ENCODE results near the gene TAS2R10.
"Not testable (repeated sequence)": the region's sequence is repeated elsewhere in the genome, so short reads cannot be mapped to it uniquely, and the experiment has no call there.

Gene TAS2R10, protein sequence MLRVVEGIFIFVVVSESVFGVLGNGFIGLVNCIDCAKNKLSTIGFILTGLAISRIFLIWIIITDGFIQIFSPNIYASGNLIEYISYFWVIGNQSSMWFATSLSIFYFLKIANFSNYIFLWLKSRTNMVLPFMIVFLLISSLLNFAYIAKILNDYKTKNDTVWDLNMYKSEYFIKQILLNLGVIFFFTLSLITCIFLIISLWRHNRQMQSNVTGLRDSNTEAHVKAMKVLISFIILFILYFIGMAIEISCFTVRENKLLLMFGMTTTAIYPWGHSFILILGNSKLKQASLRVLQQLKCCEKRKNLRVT

DNA sequence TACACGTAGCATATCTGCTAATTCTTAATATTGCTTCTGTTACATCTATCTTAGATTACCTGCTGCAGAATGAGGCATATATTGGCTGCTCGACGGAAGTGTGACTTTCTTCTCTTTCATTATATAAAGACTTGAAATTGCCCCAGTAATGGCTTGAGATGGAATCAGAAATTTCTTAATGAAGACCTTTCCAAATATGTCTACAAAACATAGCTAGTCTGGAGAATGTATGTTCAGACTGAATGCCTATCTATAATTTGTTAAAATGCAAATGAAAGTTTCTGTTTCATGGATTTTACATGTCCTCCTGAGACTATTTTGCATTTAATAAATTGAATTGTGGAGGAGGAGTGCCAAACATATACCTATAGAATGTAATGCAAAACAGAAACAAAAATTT lies at the start of gene TAS2R10:
Gene TAS2R10 (minus strand): TSS at position 101 of the 400 bp plus-strand sequence. CDS start 89 bp downstream, at position 12.
- no peak for DNase-seq (ENCODE audit: low read depth)

- DNase-seq (ENCODE audit: low read depth): no peak
Measured at GRCh38 chr12:10873378-10873777, 47.2 kb upstream of the TAS2R10 start.

DNA sequence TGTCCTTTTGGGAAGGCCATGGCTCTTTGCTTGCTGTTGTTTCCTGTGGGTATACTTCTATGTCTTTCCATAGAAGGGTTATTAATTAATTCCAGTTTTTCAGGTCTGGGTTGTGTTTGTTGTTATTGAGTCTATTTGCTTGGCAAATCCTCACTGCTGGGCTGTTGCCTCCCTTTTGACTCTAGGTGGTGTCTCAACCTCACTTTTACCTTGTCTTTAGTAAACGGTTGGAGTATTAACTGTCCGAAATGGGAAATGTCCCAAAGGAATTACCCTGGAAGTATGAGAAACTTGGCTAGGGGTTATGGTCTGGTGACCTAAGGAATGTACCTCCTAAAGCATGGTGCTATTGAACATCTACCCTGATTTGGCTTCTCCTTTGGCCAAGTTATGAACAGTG lies 41.2 kb upstream of the TAS2R10 start:
- no peak for DNase-seq (ENCODE audit: low read depth)

GRCh38 chr12:10863512-10864218 lies 37.5 kb upstream of the TAS2R10 start:
- no peak for DNase-seq (ENCODE audit: low read depth)

- no peak for DNase-seq (ENCODE audit: low read depth)
Measured at GRCh38 chr12:10861366-10861765, 35.2 kb upstream of the TAS2R10 start.

GRCh38 chr12:10855807-10856206 lies 29.6 kb upstream of the TAS2R10 start:
- no peak for DNase-seq (ENCODE audit: low read depth)

- DNase-seq (ENCODE audit: low read depth): no peak
Measured at GRCh38 chr12:10853776-10854175, 27.6 kb upstream of the TAS2R10 start.

GRCh38 chr12:10851243-10851858 lies 25.2 kb upstream of the TAS2R10 start:
- DNase-seq (ENCODE audit: low read depth): no peak

- DNase-seq (ENCODE audit: low read depth): no peak
Measured at GRCh38 chr12:10849425-10849878, 23.3 kb upstream of the TAS2R10 start, which contains the start of gene PRR4. TSS of gene PRR4 (minus strand) at chr12:10849475. CDS start at chr12:10849437, 38 bp downstream.

DNA sequence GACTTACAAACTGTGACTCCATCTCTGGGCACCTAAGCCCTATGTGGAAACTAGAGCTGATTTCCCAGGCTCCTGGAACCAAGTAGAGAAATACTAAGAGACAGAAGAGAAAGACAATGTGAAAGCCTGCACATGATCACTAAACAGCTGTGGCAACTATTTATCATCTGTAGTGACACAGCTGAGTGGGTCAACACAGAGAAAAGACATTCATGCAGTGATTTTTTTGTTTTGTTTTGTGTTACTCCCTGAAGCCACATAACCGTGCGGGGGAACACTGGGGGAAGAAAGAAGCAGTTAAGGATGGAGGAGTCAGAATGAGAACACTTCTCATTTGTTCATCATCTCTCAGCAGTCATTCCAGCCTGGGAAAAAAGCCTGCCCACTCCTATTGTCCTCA lies 21.6 kb upstream of the TAS2R10 start:
- no peak for DNase-seq (ENCODE audit: low read depth)

DNA sequence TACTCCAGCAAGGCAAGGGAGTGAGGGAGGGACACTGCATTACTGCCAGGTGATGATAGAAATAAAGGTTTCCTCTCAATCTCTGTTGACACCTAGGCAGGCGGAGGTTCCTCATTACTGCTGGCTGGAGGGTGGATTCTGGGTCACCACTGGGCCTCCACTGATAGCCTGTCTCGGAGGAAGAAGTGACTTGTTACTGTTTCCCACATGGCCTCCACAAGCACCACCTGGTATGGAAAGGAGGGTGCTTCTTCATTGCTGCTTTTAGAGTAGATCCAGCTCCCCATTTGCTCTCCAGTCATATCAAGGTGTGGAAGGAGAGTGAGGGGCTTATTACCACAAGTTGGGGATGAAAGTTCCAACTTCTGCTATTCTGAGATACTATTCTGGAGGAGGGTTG lies 16.7 kb upstream of the TAS2R10 start:
- no peak for DNase-seq (ENCODE audit: low read depth)

DNA sequence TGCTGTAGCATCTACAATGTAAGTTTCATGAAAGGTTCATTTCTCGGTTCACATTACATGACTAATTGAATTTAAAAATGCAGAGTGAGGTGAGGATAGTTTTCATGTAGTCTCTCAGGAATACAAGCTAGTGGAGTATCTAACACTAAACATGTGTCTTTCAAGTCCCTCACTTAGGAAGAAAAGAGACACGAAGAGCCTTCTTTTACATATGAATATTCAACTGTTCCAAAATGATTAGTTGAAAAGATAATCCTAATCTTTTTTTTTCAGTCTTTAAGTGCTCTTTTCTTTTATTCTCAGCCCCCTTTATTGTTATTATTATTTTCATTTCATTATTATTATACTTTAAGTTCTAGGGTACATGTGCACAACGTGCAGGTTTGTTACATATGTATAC lies 12.3 kb upstream of the TAS2R10 start:
- DNase-seq (ENCODE audit: low read depth): no peak

- no peak for DNase-seq (ENCODE audit: low read depth)
Measured at GRCh38 chr12:10829994-10830393, 3.8 kb upstream of the TAS2R10 start.

DNA sequence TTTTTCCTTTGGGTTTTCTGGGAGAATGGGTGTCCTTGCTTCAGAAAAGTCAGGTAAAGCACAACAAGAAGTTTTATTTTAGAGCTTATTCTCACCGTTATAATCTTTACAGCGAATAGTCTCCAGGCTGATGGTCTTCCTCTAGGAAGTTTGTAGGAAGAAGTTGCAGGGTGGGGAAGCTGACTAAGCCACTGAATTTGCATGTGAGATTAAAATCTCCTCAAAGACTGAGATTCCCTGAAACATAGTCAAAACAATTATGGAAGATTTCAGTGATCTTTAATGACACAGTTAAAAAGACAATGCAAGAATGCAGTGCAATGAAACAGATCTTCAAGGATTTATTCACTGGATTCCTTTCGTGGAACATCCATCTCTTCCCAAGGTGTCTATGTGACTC lies 1.2 kb downstream of the TAS2R10 start:
- no peak for DNase-seq (ENCODE audit: low read depth)

GRCh38 chr12:10811883-10812536 lies 14.1 kb downstream of the TAS2R10 start:
- DNase-seq (ENCODE audit: low read depth): no peak

DNA sequence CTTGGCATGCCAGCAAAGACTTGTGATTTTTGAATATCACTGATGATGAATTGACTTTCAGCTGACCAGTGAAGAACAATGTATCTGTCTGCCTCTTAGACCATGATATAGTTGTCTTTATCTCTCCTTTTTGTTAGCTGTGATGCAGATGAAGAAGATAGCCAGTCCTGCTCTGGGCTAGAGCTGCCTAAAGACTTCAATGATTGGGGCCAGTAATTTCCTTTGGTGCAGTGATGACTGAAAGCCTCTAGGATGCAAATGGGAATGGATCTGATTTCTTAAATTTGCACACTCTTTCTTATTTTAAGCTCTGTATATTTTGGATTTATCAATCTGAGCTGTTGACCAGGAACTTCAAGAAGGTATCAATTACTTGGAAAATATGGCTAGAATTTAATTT lies 16.1 kb downstream of the TAS2R10 start, which contains the start of gene TAS2R9:
Gene TAS2R9 (minus strand): TSS at position 101 of the 400 bp plus-strand sequence. CDS start 93 bp downstream, at position 8.
- no peak for DNase-seq (ENCODE audit: low read depth)

DNA sequence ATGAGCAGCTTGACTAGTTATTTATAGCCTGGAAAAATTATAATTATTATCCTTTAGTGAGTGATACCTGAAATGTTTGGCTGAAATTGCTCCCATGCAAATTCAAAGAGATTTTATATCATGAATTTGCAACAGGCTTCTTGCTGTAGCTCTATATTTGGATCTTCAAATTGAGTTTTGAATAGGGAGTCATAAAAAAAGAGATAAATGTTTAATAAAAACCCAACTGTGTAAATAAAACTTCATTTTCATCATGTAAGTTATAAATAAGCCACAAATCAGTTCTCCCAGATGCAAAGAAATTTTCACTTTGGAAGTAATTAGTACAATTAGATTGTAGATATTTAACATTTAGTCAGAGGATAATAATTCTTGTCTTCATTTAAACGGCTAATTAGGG lies 19.0 kb downstream of the TAS2R10 start, which contains the start of gene TAS2R8:
Gene TAS2R8 (minus strand): TSS at position 101 of the 400 bp plus-strand sequence. CDS start 306 bp downstream, outside the sequence.
- no peak for DNase-seq (ENCODE audit: low read depth)

DNA sequence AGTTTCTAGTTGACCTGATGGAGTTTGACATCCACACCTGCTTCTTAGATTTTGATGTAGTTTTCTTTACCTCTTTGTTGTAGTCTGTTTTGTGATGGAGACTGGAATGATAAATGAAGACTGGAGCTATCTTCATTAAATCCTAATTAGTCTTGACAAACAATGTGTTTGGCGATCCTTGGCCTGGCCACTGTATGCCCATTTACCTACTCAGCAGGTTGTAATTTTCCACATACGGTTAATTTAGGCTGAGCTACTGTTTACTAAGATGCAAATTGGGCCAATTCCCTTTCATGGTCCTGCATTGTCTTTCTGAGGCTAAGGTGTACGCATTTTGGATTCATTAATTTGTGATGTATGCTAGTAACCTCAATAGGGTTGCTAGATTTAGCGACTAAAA lies 23.6 kb downstream of the TAS2R10 start, which contains the start of gene TAS2R7:
Gene TAS2R7 (minus strand): TSS at position 41 of the 400 bp plus-strand sequence. CDS start 57 bp downstream, outside the sequence.
- no peak for DNase-seq (ENCODE audit: low read depth)

DNA sequence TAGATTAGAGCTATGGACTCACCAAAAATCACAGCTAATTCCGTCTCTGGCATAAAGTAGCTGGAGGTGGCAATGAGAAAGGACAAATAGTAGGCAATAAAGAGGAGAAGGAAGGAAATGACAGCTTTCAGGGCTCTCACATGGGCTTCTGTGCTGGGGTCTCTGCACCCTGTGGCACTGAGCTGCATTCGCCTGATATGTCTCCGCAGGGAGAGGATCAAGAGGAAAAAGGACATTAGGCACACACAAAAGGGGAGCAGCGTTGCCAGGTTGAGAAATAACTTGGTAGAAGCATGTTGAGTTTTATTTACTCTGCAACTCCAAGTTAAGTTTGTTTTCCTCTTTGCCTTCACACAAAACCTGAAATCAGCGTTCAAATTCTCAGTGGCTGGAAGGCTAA lies 24.4 kb downstream of the TAS2R10 start:
- no peak for DNase-seq (ENCODE audit: low read depth)

GRCh38 chr12:10794222-10794621 lies 31.9 kb downstream of the TAS2R10 start:
- DNase-seq (ENCODE audit: low read depth): no peak

DNA sequence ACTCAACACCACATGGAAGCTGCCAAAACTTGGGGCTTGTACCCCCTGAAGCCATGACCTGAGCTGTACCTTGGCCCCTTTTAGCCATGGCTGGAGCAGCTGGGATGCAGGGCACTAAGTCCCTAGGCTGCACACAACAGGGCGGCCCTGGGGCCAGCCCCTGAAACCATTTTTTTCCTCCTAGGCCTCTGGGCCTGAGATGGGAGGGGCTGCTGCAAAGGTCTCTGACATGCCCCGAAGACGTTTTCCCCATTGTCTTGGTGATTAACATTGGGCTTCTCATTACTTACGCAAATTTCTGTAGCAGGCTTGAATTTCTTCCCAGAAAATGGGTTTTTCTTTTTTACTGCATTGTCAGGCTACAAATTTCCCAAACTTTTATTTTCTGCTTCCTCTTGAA lies 34.4 kb downstream of the TAS2R10 start:
- DNase-seq (ENCODE audit: low read depth): not testable (repeated sequence)

DNA sequence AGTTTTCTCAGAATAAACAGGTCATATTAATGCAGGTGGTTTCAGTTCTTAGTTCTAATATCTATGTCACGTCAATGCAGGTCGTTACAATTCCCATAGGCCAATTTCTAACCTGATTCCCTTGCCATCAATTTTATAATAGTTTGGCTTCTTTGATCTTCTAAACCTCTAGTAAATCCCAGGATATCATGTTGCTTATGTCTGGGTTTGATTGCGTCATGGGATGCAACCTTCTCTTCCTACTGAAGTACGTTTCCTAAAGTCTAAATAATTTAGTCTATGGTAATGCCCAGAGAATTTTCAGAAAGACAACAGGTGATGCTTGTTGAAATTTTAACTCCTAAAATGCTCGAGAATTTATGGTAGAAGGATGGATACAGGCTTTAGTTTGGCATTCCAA lies 42.9 kb downstream of the TAS2R10 start:
- DNase-seq (ENCODE audit: low read depth): no peak
